Measurements from ENCODE around the gene IPO4.

- no peak for TF ChIP-seq CTCF (IDR thresholded peaks at IDR 0.05; ENCODE audit: insufficient read depth, low read length)
- TF ChIP-seq SPI1 (IDR thresholded peaks at IDR 0.05; ENCODE audit: borderline replicate concordance, low read depth), result no peak
- TF ChIP-seq GABPA (IDR thresholded peaks at IDR 0.05; ENCODE audit: low read depth), result no peak
- no peak for TF ChIP-seq REST (IDR thresholded peaks at IDR 0.05; ENCODE audit: insufficient replicate concordance, low read depth)
These were observed 38.0 kb downstream of the IPO4 start for GRCh38 chr14:24150567-24150966.

Measured in HL-60 (cell line).